ENCODE data around the gene NCR2.
"Not testable (repeated sequence)": the region's sequence is repeated elsewhere in the genome, so short reads cannot be mapped to it uniquely, and the experiment has no call there.

NCR2 gene

GRCh38 chr6:41335296-41335695, at the start of gene NCR2:
NCR2 (plus strand) TSS chr6:41335608; CDS start chr6:41335877, 269 bp downstream.
- Histone ChIP-seq H3K36me3 (ENCODE audit: insufficient read depth, low read length) (no peaks in the 10 kb centered on the region), H3K9ac (ENCODE audit: low read length) (no peak within 1 kb of the TSS), H3K4me1 (ENCODE audit: insufficient read depth, low read length) (peaks cover 6% of the 10 kb centered on the region), H3K27ac (ENCODE audit: low read depth, low read length) (no peak within 1 kb of the TSS), H3K27me3 (ENCODE audit: control insufficient read depth in 1 of 2, insufficient read depth in 2 of 2, low read length in 2 of 2) (no peaks in the 10 kb centered on the region), H3K4me3 (ENCODE audit: low read depth in 1 of 2, low read length in 2 of 2) (no peak within 1 kb of the TSS), H3K9me3 (ENCODE audit: low read length) (no peaks in the 10 kb centered on the region)

- Histone ChIP-seq H3K4me1 (ENCODE audit: insufficient read depth, low read length) (no peaks in the 10 kb centered on the region), H3K9ac (ENCODE audit: low read length) (no peak within 1 kb of the TSS), H3K27me3 (ENCODE audit: control insufficient read depth in 1 of 2, insufficient read depth in 2 of 2, low read length in 2 of 2) (no peaks in the 10 kb centered on the region), H3K9me3 (ENCODE audit: low read length) (no peaks in the 10 kb centered on the region), H3K4me3 (ENCODE audit: low read depth in 1 of 2, low read length in 2 of 2) (no peak within 1 kb of the TSS), H3K27ac (ENCODE audit: low read depth, low read length) (no peak within 1 kb of the TSS), H3K36me3 (ENCODE audit: insufficient read depth, low read length) (no peaks in the 10 kb centered on the region)
Observed at GRCh38 chr6:41286544-41287346, 48.7 kb upstream of the NCR2 start, which contains the start of gene TREM1. TREM1 (minus strand) TSS chr6:41286682; CDS start chr6:41286655, 27 bp downstream.

- Histone ChIP-seq H3K36me3 (ENCODE audit: insufficient read depth, low read length) (no peaks in the 10 kb centered on the region), H3K27ac (ENCODE audit: low read depth, low read length) (no peak overlapping the region), H3K9ac (ENCODE audit: low read length) (no peak overlapping the region), H3K4me3 (ENCODE audit: low read depth in 1 of 2, low read length in 2 of 2) (no peak overlapping the region), H3K4me1 (ENCODE audit: insufficient read depth, low read length) (no peaks in the 10 kb centered on the region), H3K9me3 (ENCODE audit: low read length) (no peaks in the 10 kb centered on the region), H3K27me3 (ENCODE audit: control insufficient read depth in 1 of 2, insufficient read depth in 2 of 2, low read length in 2 of 2) (no peaks in the 10 kb centered on the region)
Observed at GRCh38 chr6:41288030-41288753, 47.2 kb upstream of the NCR2 start.

GRCh38 chr6:41288754-41289129, 46.7 kb upstream of the NCR2 start:
- Histone ChIP-seq H3K27ac (ENCODE audit: low read depth, low read length) (no peak overlapping the region), H3K4me3 (ENCODE audit: low read depth in 1 of 2, low read length in 2 of 2) (no peak overlapping the region)

GRCh38 chr6:41289815-41290214, 45.6 kb upstream of the NCR2 start:
- H3K36me3 ChIP-seq (ENCODE audit: insufficient read depth, low read length): no peaks in the 10 kb centered on the region
- H3K9me3 ChIP-seq (ENCODE audit: low read length): no peaks in the 10 kb centered on the region
- H3K9ac ChIP-seq (ENCODE audit: low read length): no peak overlapping the region
- H3K27ac ChIP-seq (ENCODE audit: low read depth, low read length): no peak overlapping the region
- H3K4me1 ChIP-seq (ENCODE audit: insufficient read depth, low read length): no peaks in the 10 kb centered on the region
- no peaks in the 10 kb centered on the region for H3K27me3 ChIP-seq (ENCODE audit: control insufficient read depth in 1 of 2, insufficient read depth in 2 of 2, low read length in 2 of 2)
- H3K4me3 ChIP-seq (ENCODE audit: low read depth in 1 of 2, low read length in 2 of 2): no peak overlapping the region

More at GRCh38 chr6:41288754-41289129, 46.7 kb upstream of the NCR2 start:
- no peaks in the 10 kb centered on the region for H3K9me3 ChIP-seq (ENCODE audit: low read length)
- no peaks in the 10 kb centered on the region for H3K27me3 ChIP-seq (ENCODE audit: control insufficient read depth in 1 of 2, insufficient read depth in 2 of 2, low read length in 2 of 2)
- H3K36me3 ChIP-seq (ENCODE audit: insufficient read depth, low read length): no peaks in the 10 kb centered on the region
- no peaks in the 10 kb centered on the region for H3K4me1 ChIP-seq (ENCODE audit: insufficient read depth, low read length)
- H3K9ac ChIP-seq (ENCODE audit: low read length): no peak overlapping the region

GRCh38 chr6:41291717-41292116, 43.7 kb upstream of the NCR2 start:
- no peaks in the 10 kb centered on the region for H3K36me3 ChIP-seq (ENCODE audit: insufficient read depth, low read length)
- H3K9me3 ChIP-seq (ENCODE audit: low read length): no peaks in the 10 kb centered on the region
- H3K9ac ChIP-seq (ENCODE audit: low read length): no peak overlapping the region
- no peaks in the 10 kb centered on the region for H3K27me3 ChIP-seq (ENCODE audit: control insufficient read depth in 1 of 2, insufficient read depth in 2 of 2, low read length in 2 of 2)
- no peak overlapping the region for H3K4me3 ChIP-seq (ENCODE audit: low read depth in 1 of 2, low read length in 2 of 2)
- H3K4me1 ChIP-seq (ENCODE audit: insufficient read depth, low read length): no peaks in the 10 kb centered on the region
- no peak overlapping the region for H3K27ac ChIP-seq (ENCODE audit: low read depth, low read length)

GRCh38 chr6:41294214-41294872, 41.1 kb upstream of the NCR2 start:
- Histone ChIP-seq H3K9ac (ENCODE audit: low read length) (no peak overlapping the region), H3K27me3 (ENCODE audit: control insufficient read depth in 1 of 2, insufficient read depth in 2 of 2, low read length in 2 of 2) (no peaks in the 10 kb centered on the region), H3K27ac (ENCODE audit: low read depth, low read length) (no peak overlapping the region), H3K4me1 (ENCODE audit: insufficient read depth, low read length) (no peaks in the 10 kb centered on the region), H3K36me3 (ENCODE audit: insufficient read depth, low read length) (no peaks in the 10 kb centered on the region), H3K4me3 (ENCODE audit: low read depth in 1 of 2, low read length in 2 of 2) (no peak overlapping the region), H3K9me3 (ENCODE audit: low read length) (no peaks in the 10 kb centered on the region)

- H3K4me1 ChIP-seq (ENCODE audit: insufficient read depth, low read length); H3K36me3 ChIP-seq (ENCODE audit: insufficient read depth, low read length); H3K4me3 ChIP-seq (ENCODE audit: low read depth in 1 of 2, low read length in 2 of 2); H3K27ac ChIP-seq (ENCODE audit: low read depth, low read length); H3K9me3 ChIP-seq (ENCODE audit: low read length); H3K9ac ChIP-seq (ENCODE audit: low read length); H3K27me3 ChIP-seq (ENCODE audit: control insufficient read depth in 1 of 2, insufficient read depth in 2 of 2, low read length in 2 of 2): not testable (repeated sequence)
Observed at GRCh38 chr6:41297248-41297647, 38.2 kb upstream of the NCR2 start.

- H3K27me3 ChIP-seq (ENCODE audit: control insufficient read depth in 1 of 2, insufficient read depth in 2 of 2, low read length in 2 of 2): no peaks in the 10 kb centered on the region
- no peak overlapping the region for H3K9ac ChIP-seq (ENCODE audit: low read length)
- H3K27ac ChIP-seq (ENCODE audit: low read depth, low read length): no peak overlapping the region
- H3K9me3 ChIP-seq (ENCODE audit: low read length): no peaks in the 10 kb centered on the region
- no peaks in the 10 kb centered on the region for H3K4me1 ChIP-seq (ENCODE audit: insufficient read depth, low read length)
- no peaks in the 10 kb centered on the region for H3K36me3 ChIP-seq (ENCODE audit: insufficient read depth, low read length)
- no peak overlapping the region for H3K4me3 ChIP-seq (ENCODE audit: low read depth in 1 of 2, low read length in 2 of 2)
Observed at GRCh38 chr6:41298785-41299502, 36.5 kb upstream of the NCR2 start.

- Histone ChIP-seq H3K4me3 (ENCODE audit: low read depth in 1 of 2, low read length in 2 of 2) (no peak overlapping the region), H3K9ac (ENCODE audit: low read length) (no peak overlapping the region), H3K9me3 (ENCODE audit: low read length) (no peaks in the 10 kb centered on the region), H3K27me3 (ENCODE audit: control insufficient read depth in 1 of 2, insufficient read depth in 2 of 2, low read length in 2 of 2) (no peaks in the 10 kb centered on the region), H3K36me3 (ENCODE audit: insufficient read depth, low read length) (no peaks in the 10 kb centered on the region), H3K27ac (ENCODE audit: low read depth, low read length) (no peak overlapping the region), H3K4me1 (ENCODE audit: insufficient read depth, low read length) (no peaks in the 10 kb centered on the region)
Observed at GRCh38 chr6:41302638-41303037, 32.8 kb upstream of the NCR2 start.
